Erythroblast (primary cell): ENCODE data around the gene ALG2.

ENCODE experiments used
- DNase-seq, 2 experiments: peaks; one replicate each; lab custom pipeline; 2025; lab: John Stamatoyannopoulos, UW
- GATA1 ChIP-seq: IDR thresholded peaks from 2 replicates; pipeline ENCODE4 v1.6.1; 2011; ENCODE audit warnings: low read depth, mild to moderate bottlenecking, control low read depth, low read length, moderate library complexity
- POLR2A ChIP-seq: IDR thresholded peaks from 2 replicates; pipeline ENCODE4 v1.6.1; 2011; ENCODE audit warnings: mild to moderate bottlenecking, low read length

ALG2 gene

DNA sequence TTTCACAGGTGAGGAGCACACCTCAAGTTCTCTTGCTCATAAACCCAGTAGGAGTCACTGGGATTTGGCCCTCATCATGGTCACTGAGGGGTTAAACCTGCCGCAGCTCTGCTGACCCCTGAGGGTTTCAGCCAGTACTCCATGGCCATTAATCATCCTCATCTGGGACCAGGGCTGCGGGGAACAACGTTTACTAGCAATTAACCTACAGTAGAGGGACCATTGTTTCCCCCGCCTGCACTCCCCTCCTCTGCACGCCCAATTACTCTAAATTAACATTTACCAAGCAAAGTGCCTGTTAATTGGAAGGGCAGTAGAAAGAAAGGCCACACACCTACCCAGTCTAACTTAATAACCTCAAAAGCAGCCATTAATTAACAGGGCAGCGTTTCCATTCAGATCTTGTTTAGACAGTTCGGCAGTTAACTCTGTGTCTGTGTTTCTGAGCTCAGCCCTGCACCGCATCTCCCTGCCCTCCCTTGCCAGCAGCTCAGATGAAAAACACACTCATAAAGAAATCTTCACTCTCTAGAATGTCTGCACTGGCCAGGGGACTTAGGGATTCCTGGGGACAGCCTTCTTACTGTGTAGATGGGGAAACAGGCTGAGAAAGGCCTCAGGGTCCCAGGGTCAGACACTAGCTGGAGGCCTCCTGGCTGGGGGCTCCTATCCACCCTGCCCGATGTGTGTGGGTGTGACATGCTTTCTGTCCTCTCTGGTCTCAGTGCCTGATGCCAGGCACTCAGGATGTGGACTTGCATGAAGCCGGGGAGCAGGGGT, 51.6 kb downstream of the ALG2 start:
- TF ChIP-seq POLR2A: no peak
- no peak for TF ChIP-seq GATA1
- no peak for DNase-seq

DNA sequence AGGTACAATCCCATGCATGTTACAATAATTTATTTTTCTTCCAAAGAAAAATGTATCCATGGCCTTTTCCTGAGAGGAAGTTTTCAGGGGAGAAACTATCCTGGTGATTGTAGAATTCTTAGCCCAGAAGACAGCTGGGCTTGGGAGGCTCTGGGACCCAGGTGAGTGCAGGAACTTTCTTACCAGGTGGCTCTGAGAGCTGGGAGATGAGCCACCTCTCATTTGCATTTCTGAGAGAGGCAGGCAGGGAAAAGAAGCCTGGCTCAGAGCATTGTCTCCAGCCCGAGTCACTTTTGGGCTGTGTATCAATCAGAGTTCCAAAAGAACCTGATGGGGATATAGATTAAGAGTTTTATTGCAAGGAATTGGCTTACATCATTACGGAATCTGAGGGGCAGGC, 52.7 kb downstream of the ALG2 start:
- TF ChIP-seq GATA1 (no peak), POLR2A (no peak)
- no peak for DNase-seq

DNA sequence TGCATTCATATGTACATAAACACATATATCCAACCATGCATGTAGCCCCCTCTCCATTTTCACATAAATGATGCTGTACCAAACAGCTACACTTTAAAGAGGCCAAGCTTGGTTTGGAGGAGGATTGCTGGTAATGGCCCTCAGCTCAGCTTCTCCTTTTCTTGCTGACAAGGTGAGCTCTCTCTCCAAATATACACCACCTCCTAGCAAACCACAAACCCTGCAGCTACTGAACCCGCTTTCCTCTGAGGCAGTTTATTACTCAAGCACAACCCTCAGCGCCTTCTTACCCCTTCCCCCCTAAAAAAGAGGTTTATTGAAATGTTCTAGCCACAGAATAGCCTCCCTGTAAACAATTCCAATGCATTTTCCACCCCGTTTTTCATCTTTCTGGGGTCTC, 54.0 kb downstream of the ALG2 start:
- TF ChIP-seq POLR2A (no peak), GATA1 (no peak)
- DNase-seq: no peak

DNA sequence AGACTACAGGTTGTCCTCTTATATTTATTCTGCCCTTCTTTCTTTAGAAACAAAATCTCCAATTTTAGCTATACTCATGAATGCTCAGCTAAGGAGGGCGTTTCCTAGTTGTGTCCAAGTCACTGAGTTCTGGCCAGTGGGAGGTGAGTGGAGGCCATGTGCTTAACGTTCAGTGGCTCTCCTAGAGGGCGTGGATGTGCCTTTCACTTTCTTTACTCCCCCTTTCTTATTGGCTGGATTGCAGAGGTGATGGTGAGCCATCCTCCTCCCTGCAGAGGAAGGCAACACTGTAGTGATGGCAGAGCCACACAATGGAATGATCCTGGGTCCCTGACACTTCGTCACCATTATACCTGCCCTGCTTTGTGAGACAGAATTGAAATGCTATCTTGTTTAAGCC, 54.6 kb downstream of the ALG2 start:
- TF ChIP-seq GATA1 (no peak), POLR2A (no peak)
- no peak for DNase-seq
